GM19099 (cell line): ENCODE measurements around the gene GLI2.

Experiments used
- POLR2A ChIP-seq: IDR thresholded peaks from 3 replicates; pipeline ENCODE4 v1.6.1; 2011; ENCODE audit warnings: low read depth; ENCODE audit not compliant: insufficient read length; ENCODE audit errors: extremely low read depth

Gene GLI2

DNA sequence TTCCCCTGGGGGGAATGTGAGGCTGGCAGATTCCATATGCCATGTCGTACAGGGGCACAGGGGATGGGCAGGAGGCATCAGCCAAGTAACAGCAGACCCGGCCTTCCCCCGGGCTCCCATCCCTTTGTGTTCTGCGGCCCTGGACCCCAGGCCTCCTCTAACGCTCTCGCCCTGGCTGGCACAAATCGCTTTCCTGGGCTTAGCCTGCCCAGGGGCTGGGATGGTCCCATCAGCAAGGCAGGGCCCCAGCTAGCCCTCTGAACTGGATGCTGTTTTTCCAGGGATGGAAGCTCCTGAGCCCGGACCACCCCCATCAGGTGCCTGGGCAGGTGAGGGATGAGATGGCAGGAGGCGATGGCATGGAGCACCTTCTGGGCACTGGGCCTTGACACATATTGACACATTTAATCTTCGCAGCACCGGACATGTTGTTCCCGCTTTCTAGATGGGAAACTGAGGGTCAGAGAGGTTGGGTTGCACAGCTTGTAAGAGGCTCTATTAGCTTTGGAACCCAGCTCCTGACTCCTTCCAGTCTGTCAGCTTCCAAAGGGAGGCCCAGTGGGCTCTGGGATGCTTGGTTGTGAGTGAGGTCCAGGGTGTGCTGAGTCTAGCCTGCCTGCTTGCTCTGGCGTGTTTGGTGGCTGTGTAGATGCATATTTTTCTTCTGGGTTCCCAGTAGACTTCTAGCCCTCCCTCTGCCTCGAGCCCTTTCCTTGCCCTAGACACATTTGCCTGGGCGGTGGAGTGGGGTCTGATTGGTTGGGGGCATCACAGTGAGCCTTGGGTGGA, 40.3 kb downstream of the GLI2 start:
- no peak for TF ChIP-seq POLR2A

DNA sequence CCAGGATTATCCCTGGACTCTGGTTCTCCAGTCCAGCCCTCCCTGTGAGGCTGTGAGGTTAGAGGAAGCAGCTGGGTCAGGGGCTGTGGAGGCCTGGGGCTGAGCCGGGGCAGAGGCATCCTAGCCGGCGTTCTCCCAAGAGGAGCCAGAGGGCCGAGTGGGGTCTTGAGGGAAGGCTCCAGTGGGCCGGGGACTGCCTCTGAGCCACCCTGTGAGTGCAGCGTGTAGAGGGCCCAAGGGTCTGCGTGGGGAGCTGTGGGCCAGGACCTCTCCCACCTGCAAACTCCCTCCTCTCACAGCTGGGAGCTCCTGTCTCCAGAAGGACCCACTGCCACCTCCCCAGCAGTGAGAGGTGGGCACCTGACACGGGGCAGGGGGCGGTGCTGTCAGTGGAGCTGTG, 41.0 kb downstream of the GLI2 start:
- no peak for TF ChIP-seq POLR2A

DNA sequence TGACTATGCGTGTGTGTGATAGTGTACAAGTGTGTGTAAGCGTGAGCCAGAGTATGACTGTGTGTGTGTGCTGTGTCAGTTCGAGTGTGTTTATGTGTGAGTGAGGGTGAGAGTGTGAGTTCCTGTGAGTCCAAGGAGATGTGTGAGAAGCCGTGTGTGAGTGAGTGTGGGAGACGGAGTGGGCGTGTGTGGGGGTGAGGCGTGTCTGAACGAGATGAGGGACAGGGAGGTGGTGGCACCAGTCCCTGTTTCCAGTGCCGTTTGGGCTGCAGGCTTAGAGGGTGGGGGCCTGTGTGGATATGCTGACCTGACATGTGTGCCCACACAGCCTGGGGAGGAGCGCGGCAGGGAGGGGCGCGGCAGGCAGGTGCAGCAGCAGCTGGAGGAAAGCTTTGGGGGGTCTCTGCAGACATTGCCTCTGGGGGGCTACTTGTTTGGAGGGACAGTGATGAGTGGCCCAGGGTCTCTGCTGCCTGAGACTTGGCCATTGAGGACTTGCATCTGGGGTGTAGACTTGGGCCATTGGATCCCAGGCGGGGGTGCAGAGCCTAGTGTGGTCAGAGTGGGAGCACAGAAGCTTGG, 41.6 kb downstream of the GLI2 start:
- no peak for TF ChIP-seq POLR2A

DNA sequence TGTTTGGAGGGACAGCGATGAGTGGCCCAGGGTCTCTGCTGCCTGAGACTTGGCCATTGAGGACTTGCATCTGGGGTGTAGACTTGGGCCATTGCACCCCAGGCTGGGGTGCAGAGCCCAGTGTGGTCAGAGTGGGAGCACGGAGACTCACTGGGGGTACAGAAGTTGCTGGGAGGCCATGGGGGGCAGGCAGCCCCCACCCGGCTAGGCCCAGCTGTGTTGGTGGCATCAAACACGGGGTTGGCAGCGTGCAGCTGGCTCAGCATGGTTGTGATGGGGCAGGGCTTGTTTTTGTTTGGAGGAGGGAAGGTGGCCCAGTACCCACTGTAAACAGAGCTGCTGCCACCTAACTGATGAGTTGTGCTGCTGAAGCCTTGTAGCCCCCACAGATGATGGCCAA, 42.1 kb downstream of the GLI2 start:
- no peak for TF ChIP-seq POLR2A

DNA sequence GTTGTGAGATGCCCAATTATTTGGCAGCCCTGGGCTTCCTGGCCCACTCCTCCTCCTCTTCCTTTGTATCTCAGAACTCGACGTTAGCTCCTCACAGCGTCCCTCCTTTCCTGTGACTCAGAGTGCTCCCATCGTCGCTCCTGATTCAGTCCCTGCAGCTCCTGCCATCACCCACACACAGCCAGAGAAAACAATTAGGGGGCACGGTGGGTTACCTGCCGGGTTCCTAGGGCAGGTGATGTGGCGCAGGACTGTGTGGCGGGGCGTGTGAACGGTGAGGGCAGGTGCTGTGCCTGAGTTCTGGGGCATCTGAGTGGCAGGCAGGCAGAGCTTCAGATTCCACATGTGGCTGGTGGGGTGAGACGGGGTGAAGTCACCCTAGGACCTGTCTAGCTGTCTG, 42.6 kb downstream of the GLI2 start:
- no peak for TF ChIP-seq POLR2A

DNA sequence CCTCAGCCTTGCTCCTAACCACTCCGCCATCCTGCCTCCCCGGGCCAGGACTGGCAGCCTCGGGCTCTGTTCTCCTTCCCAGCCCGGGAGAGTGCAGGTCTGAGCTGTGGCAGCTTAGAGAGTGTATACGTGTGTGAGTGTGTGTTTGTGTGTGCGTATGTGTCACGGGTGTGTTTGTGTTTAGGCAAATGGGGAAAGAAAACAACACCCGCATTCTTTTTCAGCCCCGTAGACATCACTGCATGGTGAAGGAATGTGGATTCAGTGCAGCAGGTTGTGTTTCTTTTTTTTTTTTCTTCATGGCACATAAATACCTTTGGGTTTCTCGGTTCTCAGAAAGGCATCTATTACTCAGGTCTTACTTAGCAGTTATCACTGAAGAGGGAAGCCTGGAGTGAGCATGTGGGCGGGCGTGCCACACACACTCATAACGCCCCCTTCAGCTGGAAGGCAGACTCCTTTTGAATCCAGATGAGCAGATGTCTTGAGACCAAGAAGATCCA, 44.2 kb downstream of the GLI2 start:
- TF ChIP-seq POLR2A, result no peak

DNA sequence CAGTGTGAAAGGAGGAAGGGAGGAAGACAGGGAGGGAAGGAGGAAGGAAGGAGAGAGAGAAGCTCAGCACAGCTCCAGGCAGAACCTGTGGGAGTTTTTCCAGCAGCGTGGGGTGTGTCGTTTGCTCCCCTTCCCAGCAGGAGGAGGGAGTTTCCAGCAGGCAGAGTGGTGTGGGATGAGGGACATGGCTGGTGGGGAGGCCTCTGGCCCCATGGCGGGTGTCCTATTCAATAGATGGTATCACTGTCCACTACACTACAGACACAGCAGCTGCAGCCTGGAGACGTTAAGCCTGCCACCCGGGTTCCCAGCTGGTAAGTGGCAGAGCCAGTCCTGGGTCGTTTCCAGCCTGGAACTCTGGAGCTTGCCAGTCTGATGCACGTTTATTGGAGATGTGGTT, 44.7 kb downstream of the GLI2 start:
- TF ChIP-seq POLR2A, result no peak

DNA sequence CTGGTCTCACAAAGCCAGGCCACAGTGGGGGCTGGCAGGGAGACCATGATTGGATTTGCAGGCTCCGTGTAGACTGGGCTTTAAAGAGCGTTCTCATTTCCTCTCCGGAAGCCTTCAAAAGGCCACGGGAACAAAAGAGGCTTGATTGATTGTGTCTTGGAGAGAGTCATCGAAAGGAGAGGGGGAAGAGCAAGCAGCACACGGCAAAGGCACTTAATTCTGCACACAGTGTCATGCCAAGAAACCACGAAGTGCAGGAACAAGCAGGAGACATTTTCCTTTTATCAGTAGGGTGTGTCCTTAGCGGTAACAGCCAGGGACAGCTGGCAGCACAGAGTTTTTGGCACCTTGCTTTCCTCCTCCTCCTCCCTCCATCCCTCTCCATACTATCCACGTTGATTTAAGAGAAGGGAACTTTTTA, 47.7 kb downstream of the GLI2 start:
- no peak for TF ChIP-seq POLR2A

DNA sequence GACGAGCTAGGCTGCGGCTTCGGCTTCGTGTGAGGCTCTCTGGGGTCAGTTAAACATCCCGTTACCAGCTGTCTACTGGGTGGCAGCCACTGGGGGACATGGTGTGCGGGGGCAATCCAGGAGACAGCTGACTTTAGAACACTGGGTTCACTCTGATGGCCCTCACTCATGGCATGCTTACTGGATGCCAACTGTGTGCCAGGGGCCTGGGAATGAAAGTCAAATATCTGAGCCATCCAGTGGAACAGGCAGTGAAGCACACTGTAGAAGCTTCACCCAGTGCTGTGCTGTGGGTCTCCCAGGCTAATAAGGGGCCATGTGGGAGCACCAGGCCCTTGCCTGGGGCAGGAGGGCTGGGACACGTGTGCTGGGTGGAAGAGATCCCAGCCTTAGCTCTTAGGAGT, 48.3 kb downstream of the GLI2 start:
- no peak for TF ChIP-seq POLR2A
